Measurements from ENCODE around the gene DLG4. TPM values are rescaled to one million over a fixed set of nuclear protein-coding genes. Genes with fewer than 3 reads are reported as not detected.

DLG4 gene
- total RNA-seq, 4 donors from 2014 or later = 2.9 to 12.7 (median 3.2) TPM

GRCh38 chr17:7217113-7217987, 2.3 kb downstream of the DLG4 start:
- Histone ChIP-seq H3K4me3 (peak overlapping the region; percentile 50), H3K36me3 (peaks cover 3% of the 10 kb centered on the region)
- WGBS = under 1% methylated on average over 27 of the region's 32 CpGs

GRCh38 chr17:7216242-7217112, 3.2 kb downstream of the DLG4 start:
- Histone ChIP-seq H3K4me1 (peaks cover 76% of the 10 kb centered on the region), H3K36me3 (no peaks in the 10 kb centered on the region), H3K9me3 (no peaks in the 10 kb centered on the region), H3K27ac (peak overlapping the region; percentile 59), H3K4me3 (peak overlapping the region; percentile 50), H3K27me3 (no peaks in the 10 kb centered on the region)
- TF ChIP-seq POLR2A (IDR thresholded peaks at IDR 0.05) (no peak), CTCF (IDR thresholded peaks at IDR 0.05) (no peak), EP300 (IDR thresholded peaks at IDR 0.05) (no peak), POLR2AphosphoS5 (IDR thresholded peaks at IDR 0.05) (no peak)
- WGBS = 31% methylated on average over 7 of the region's 7 CpGs
- no peak for DNase-seq (ENCODE audit: low spot score in 2 of 2)

More at GRCh38 chr17:7217113-7217987, 2.3 kb downstream of the DLG4 start:
- Histone ChIP-seq H3K4me1 (peaks cover 82% of the 10 kb centered on the region), H3K27me3 (no peaks in the 10 kb centered on the region), H3K27ac (peak overlapping the region; percentile 59), H3K9me3 (no peaks in the 10 kb centered on the region)
- TF ChIP-seq POLR2AphosphoS5 (IDR thresholded peaks at IDR 0.05) (no peak), EP300 (IDR thresholded peaks at IDR 0.05) (no peak), CTCF (IDR thresholded peaks at IDR 0.05) (no peak), POLR2A (IDR thresholded peaks at IDR 0.05) (no peak)
- DNase-seq (ENCODE audit: low spot score in 2 of 2) = no peak

GRCh38 chr17:7215652-7216180, 3.9 kb downstream of the DLG4 start:
- Histone ChIP-seq H3K4me1 (peaks cover 68% of the 10 kb centered on the region), H3K27me3 (no peaks in the 10 kb centered on the region), H3K9me3 (no peaks in the 10 kb centered on the region), H3K36me3 (no peaks in the 10 kb centered on the region), H3K4me3 (peak overlapping the region; percentile 50), H3K27ac (no peak overlapping the region)
- WGBS = 36% methylated on average over 9 of the region's 10 CpGs
- no peak for TF ChIP-seq CTCF (IDR thresholded peaks at IDR 0.05)
- no peak for TF ChIP-seq POLR2AphosphoS5 (IDR thresholded peaks at IDR 0.05)
- no peak for TF ChIP-seq POLR2A (IDR thresholded peaks at IDR 0.05)
- no peak for TF ChIP-seq EP300 (IDR thresholded peaks at IDR 0.05)
- no peak for DNase-seq (ENCODE audit: low spot score in 2 of 2)

- Histone ChIP-seq H3K27ac (peak overlapping the region; percentile 2), H3K4me1 (peaks cover 63% of the 10 kb centered on the region), H3K27me3 (no peaks in the 10 kb centered on the region), H3K9me3 (no peaks in the 10 kb centered on the region), H3K36me3 (no peaks in the 10 kb centered on the region), H3K4me3 (peak overlapping the region; percentile 56)
- DNase-seq (ENCODE audit: low spot score in 2 of 2) = no peak
- WGBS = 41% methylated on average over 7 of the region's 9 CpGs
- TF ChIP-seq POLR2AphosphoS5 (IDR thresholded peaks at IDR 0.05) (peak in 1 of 3 donors; percentile 24), EP300 (IDR thresholded peaks at IDR 0.05) (no peak), CTCF (IDR thresholded peaks at IDR 0.05) (no peak), POLR2A (IDR thresholded peaks at IDR 0.05) (no peak)
Measured at GRCh38 chr17:7215136-7215638, 4.4 kb downstream of the DLG4 start.

Data from suprapubic skin (tissue), 4 donors.